ENCODE results near the gene DDX23. TPM values are rescaled to one million over a fixed set of nuclear protein-coding genes. Genes with fewer than 3 reads are reported as not detected.

DDX23 gene
- polyA plus RNA-seq, 1 donor from 2014 or later, result 96.5 TPM

DNA sequence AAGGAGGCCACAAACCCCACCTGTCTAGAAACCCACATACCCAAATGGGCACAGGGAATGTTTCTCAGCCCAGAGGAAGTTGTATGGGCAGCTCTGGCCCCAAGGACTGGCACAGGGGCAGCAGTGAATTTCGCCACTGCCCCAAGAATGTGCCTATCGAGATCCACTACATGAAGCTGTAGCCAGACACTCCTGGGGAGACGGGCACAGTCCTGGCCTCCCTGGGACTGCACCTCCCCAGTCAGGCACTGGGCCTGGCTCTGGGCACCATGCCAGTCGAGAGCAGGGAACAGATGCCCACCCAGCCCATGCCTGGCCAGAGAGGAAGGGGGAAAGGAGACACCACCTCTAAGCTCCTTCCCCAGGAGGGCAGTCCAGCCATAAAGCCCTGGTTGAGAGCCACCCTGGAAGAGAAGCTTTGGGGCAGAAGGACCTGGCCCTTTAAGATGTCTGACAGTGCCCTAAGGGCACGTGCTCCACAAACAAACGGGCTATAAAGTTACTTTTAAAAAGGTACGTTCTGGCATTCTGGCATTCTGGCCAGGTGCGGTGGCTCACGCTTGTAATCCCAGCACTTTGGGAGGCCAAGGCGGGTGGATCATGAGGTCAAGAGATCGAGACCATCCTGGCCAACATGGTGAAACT lies 71.5 kb downstream of the DDX23 start:
- Histone ChIP-seq H3K9me2 (ENCODE audit: insufficient read depth, low read length) (no peaks in the 10 kb centered on the region), H3F3A (ENCODE audit: insufficient read depth, low read length, poor library complexity, severe bottlenecking) (no peaks in the 10 kb centered on the region), H3K27ac (ENCODE audit: low read length) (no peak overlapping the region), H2AFZ (ENCODE audit: low read depth, low read length) (no peak overlapping the region), H3K79me2 (replicated peaks; ENCODE audit: insufficient read depth, low read length) (peaks cover under 1% of the 10 kb centered on the region), H3K4me3 (ENCODE audit: low read length) (no peak overlapping the region), H3K9me3 (ENCODE audit: low read length) (no peaks in the 10 kb centered on the region), H3K9ac (ENCODE audit: low read length) (no peak overlapping the region), H3K27me3 (ENCODE audit: insufficient read depth, low read depth, low read length) (no peaks in the 10 kb centered on the region), H3K36me3 (ENCODE audit: insufficient read depth, low read length) (no peaks in the 10 kb centered on the region), H3K4me2 (ENCODE audit: low read length) (no peak overlapping the region), H4K20me1 (ENCODE audit: insufficient read depth) (no peaks in the 10 kb centered on the region)
- TF ChIP-seq, protein P1, sequence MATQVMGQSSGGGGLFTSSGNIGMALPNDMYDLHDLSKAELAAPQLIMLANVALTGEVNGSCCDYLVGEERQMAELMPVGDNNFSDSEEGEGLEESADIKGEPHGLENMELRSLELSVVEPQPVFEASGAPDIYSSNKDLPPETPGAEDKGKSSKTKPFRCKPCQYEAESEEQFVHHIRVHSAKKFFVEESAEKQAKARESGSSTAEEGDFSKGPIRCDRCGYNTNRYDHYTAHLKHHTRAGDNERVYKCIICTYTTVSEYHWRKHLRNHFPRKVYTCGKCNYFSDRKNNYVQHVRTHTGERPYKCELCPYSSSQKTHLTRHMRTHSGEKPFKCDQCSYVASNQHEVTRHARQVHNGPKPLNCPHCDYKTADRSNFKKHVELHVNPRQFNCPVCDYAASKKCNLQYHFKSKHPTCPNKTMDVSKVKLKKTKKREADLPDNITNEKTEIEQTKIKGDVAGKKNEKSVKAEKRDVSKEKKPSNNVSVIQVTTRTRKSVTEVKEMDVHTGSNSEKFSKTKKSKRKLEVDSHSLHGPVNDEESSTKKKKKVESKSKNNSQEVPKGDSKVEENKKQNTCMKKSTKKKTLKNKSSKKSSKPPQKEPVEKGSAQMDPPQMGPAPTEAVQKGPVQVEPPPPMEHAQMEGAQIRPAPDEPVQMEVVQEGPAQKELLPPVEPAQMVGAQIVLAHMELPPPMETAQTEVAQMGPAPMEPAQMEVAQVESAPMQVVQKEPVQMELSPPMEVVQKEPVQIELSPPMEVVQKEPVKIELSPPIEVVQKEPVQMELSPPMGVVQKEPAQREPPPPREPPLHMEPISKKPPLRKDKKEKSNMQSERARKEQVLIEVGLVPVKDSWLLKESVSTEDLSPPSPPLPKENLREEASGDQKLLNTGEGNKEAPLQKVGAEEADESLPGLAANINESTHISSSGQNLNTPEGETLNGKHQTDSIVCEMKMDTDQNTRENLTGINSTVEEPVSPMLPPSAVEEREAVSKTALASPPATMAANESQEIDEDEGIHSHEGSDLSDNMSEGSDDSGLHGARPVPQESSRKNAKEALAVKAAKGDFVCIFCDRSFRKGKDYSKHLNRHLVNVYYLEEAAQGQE (IDR thresholded peaks at IDR 0.05; ENCODE audit: borderline replicate concordance), result no peak
- no peak for TF ChIP-seq TAF1 (IDR thresholded peaks at IDR 0.05; ENCODE audit: low read depth)
- TF ChIP-seq MXI1 (conservative IDR thresholded peaks at IDR 0.05; ENCODE audit: poor library complexity, severe bottlenecking), result no peak
- no peak for TF ChIP-seq SMC3 (conservative IDR thresholded peaks at IDR 0.05; ENCODE audit: poor library complexity)
- TF ChIP-seq, protein P2, sequence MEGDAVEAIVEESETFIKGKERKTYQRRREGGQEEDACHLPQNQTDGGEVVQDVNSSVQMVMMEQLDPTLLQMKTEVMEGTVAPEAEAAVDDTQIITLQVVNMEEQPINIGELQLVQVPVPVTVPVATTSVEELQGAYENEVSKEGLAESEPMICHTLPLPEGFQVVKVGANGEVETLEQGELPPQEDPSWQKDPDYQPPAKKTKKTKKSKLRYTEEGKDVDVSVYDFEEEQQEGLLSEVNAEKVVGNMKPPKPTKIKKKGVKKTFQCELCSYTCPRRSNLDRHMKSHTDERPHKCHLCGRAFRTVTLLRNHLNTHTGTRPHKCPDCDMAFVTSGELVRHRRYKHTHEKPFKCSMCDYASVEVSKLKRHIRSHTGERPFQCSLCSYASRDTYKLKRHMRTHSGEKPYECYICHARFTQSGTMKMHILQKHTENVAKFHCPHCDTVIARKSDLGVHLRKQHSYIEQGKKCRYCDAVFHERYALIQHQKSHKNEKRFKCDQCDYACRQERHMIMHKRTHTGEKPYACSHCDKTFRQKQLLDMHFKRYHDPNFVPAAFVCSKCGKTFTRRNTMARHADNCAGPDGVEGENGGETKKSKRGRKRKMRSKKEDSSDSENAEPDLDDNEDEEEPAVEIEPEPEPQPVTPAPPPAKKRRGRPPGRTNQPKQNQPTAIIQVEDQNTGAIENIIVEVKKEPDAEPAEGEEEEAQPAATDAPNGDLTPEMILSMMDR (IDR thresholded peaks at IDR 0.05; ENCODE audit: poor library complexity, severe bottlenecking), result no peak
- no peak for TF ChIP-seq EZH2 (IDR thresholded peaks at IDR 0.05; ENCODE audit: borderline replicate concordance, insufficient read depth, low read length, poor library complexity, severe bottlenecking)
- no peak for TF ChIP-seq EP300 (conservative IDR thresholded peaks at IDR 0.05; ENCODE audit: poor library complexity, severe bottlenecking)
- TF ChIP-seq POLR2AphosphoS5 (IDR thresholded peaks at IDR 0.05), result no peak
- TF ChIP-seq RAD21 (conservative IDR thresholded peaks at IDR 0.05), result no peak

DNA sequence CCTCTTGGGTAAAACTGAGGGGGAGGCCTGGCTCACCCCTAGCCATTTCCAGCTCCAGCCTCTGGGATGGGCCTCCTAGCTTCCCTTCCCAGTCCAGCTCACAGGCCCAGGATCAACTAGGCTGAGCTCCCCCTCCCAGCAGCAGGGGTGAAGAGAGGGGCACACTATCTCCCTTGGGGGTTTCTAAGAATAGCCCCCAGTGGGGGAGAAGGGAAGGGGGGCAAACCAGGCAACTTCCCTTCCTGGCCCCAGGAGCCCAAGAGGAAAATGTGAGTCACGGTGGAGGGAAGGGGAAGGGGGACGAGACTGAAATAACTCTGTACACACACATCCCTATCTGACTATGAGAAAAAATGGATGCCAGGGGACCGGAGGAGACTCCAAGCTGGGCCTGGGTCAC lies 72.1 kb downstream of the DDX23 start:
- Histone ChIP-seq H3K9me2 (ENCODE audit: insufficient read depth, low read length) (no peaks in the 10 kb centered on the region), H3K9me3 (ENCODE audit: low read length) (no peaks in the 10 kb centered on the region), H4K20me1 (ENCODE audit: insufficient read depth) (no peaks in the 10 kb centered on the region), H3K4me2 (ENCODE audit: low read length) (no peak overlapping the region), H3K27me3 (ENCODE audit: insufficient read depth, low read depth, low read length) (no peaks in the 10 kb centered on the region), H3K36me3 (ENCODE audit: insufficient read depth, low read length) (no peaks in the 10 kb centered on the region), H3K4me3 (ENCODE audit: low read length) (no peak overlapping the region), H3F3A (ENCODE audit: insufficient read depth, low read length, poor library complexity, severe bottlenecking) (no peaks in the 10 kb centered on the region), H2AFZ (ENCODE audit: low read depth, low read length) (no peak overlapping the region), H3K27ac (ENCODE audit: low read length) (no peak overlapping the region), H3K79me2 (replicated peaks; ENCODE audit: insufficient read depth, low read length) (no peaks in the 10 kb centered on the region), H3K9ac (ENCODE audit: low read length) (no peak overlapping the region)
- TF ChIP-seq EP300 (conservative IDR thresholded peaks at IDR 0.05; ENCODE audit: poor library complexity, severe bottlenecking) (no peak), EZH2 (IDR thresholded peaks at IDR 0.05; ENCODE audit: borderline replicate concordance, insufficient read depth, low read length, poor library complexity, severe bottlenecking) (no peak), POLR2AphosphoS5 (IDR thresholded peaks at IDR 0.05) (no peak), TAF1 (IDR thresholded peaks at IDR 0.05; ENCODE audit: low read depth) (no peak), SMC3 (conservative IDR thresholded peaks at IDR 0.05; ENCODE audit: poor library complexity) (no peak), RAD21 (conservative IDR thresholded peaks at IDR 0.05) (no peak), MXI1 (conservative IDR thresholded peaks at IDR 0.05; ENCODE audit: poor library complexity, severe bottlenecking) (no peak)
- TF ChIP-seq, protein P1 (IDR thresholded peaks at IDR 0.05; ENCODE audit: borderline replicate concordance), result no peak
- TF ChIP-seq, protein P2 (IDR thresholded peaks at IDR 0.05; ENCODE audit: poor library complexity, severe bottlenecking), result no peak
